IPS-20b (cell line): ENCODE data around the gene METTL23.
"Not testable (repeated sequence)": the region's sequence is repeated elsewhere in the genome, so short reads cannot be mapped to it uniquely, and the experiment has no call there.

Experiments used
- H3K27ac ChIP-seq: one replicate; pipeline ENCODE4 v1.5.1; 2013; ENCODE audit warnings: low read length
- H3K27me3 ChIP-seq: 2 replicates; pipeline ENCODE4 v1.6.1; 2013; ENCODE audit warnings: mild to moderate bottlenecking, low read length, inconsistent platforms; ENCODE audit not compliant: insufficient read depth
- H3K36me3 ChIP-seq: 2 replicates; pipeline ENCODE4 v1.6.1; 2013; ENCODE audit warnings: low read depth, mild to moderate bottlenecking, inconsistent platforms, low read length, moderate library complexity; ENCODE audit not compliant: insufficient read depth
- H3K4me1 ChIP-seq: 2 replicates; pipeline ENCODE4 v1.6.1; 2013; ENCODE audit warnings: mild to moderate bottlenecking, control low read depth, inconsistent platforms, low read length, moderate library complexity; ENCODE audit not compliant: insufficient read depth
- H3K4me3 ChIP-seq: 2 replicates; pipeline ENCODE4 v1.5.1; 2013; ENCODE audit warnings: mild to moderate bottlenecking, low read length, inconsistent platforms
- H3K9ac ChIP-seq: 2 replicates; pipeline ENCODE4 v1.6.1; 2013; ENCODE audit warnings: low read depth, mild to moderate bottlenecking, inconsistent platforms, low read length, moderate library complexity
- H3K9me3 ChIP-seq: 2 replicates; pipeline ENCODE4 v1.6.1; 2013; ENCODE audit warnings: mild to moderate bottlenecking, low read depth, low read length, inconsistent platforms; ENCODE audit not compliant: insufficient read depth

METTL23 gene

DNA sequence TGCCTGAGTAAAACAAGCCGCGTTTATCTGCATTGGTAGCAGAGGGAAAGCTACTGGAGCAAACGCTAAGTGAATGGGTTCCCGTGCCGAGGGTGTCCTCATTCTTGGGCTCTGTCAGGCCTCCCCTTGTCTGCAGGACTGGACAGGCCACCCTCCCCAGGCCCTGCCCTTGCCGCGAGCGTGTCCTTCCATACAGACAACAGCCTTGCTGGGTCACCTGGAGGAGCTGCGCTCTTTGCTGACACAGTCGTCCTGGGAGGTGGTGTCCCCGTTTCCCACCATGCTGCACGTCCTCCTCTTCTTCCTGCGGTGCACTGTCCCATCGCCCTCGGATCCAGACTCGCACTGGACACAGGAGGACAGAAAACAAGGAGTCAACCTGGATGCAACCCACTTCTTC, 8.1 kb upstream of the METTL23 start:
- H3K4me1 ChIP-seq, result no peaks in the 10 kb centered on the region
- H3K4me3 ChIP-seq, result no peak overlapping the region
- no peaks in the 10 kb centered on the region for H3K27me3 ChIP-seq
- no peaks in the 10 kb centered on the region for H3K9me3 ChIP-seq
- H3K27ac ChIP-seq, result no peak overlapping the region
- peaks cover 79% of the 10 kb centered on the region for H3K36me3 ChIP-seq
- no peak overlapping the region for H3K9ac ChIP-seq

DNA sequence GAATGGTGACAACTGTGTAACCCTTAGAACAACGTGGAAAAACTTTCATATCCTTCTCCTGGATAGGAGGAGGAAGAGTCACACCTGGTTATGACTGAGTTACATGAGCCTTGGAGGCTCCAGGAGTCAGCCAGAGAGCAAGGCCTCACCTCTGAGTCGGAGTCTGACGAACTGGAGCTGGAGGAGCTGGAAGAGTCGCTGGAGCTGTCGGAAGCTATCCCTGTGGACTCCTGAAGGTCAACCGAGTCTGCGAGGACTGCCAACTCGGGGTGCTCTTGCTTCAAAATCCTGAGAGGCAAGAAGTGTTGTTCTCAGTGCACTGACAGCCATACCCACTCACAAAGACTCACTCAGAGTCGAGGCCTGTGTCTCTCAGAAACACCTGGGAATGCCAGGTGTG, 6.4 kb upstream of the METTL23 start:
- H3K36me3 ChIP-seq, result peaks cover 87% of the 10 kb centered on the region
- H3K4me1 ChIP-seq, result no peaks in the 10 kb centered on the region
- no peak overlapping the region for H3K4me3 ChIP-seq

DNA sequence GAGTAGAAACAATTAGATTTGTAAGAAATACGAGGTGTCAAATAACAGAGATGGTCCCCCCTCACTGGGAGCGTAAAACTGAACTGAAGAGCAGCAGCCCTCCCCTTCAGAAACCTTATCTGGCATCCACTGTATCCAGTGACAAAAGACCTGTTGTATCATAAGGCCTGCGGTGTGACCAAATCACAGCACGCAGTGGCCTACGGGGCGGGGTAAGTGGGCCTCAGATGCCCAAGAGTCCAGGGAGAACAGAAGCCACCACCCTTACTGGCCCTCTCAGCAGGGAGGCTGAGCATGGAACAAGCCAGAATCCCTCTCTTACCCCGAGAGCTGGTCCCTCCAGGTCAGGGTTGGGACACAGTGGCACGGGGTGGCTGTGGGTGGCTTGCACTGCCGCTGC, 5.7 kb upstream of the METTL23 start:
- no peak overlapping the region for H3K27ac ChIP-seq
- H3K9me3 ChIP-seq, result no peaks in the 10 kb centered on the region
- H3K9ac ChIP-seq, result no peak overlapping the region
- H3K4me3 ChIP-seq, result no peak overlapping the region
- H3K27me3 ChIP-seq, result no peaks in the 10 kb centered on the region
- no peaks in the 10 kb centered on the region for H3K4me1 ChIP-seq
- peaks cover 83% of the 10 kb centered on the region for H3K36me3 ChIP-seq

More for the DNA sequence above, 6.4 kb upstream of the METTL23 start:
- Histone ChIP-seq H3K9ac (no peak overlapping the region), H3K27me3 (no peaks in the 10 kb centered on the region), H3K27ac (no peak overlapping the region), H3K9me3 (no peaks in the 10 kb centered on the region)

DNA sequence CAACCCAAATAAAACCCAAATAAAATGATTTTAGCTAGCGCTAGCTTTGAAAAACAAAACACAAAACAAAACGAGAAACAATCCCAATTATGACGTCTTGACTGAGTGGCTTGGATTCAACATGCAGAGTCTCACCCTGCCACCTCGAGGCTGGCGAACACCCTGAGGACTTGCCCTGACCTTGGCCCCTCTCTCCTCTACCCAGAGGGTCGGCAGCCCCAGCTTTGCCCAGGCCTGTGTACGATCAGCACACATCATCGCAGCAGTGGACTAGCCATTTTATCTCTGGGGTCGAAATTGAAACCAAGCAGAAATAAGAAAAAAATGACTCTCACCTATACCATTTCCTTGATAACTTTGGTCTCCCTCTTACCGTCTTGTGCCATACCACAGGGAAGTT, 5.2 kb upstream of the METTL23 start:
- Histone ChIP-seq H3K9me3 (no peaks in the 10 kb centered on the region), H3K27me3 (no peaks in the 10 kb centered on the region), H3K27ac (no peak overlapping the region), H3K4me1 (no peaks in the 10 kb centered on the region), H3K36me3 (peaks cover 77% of the 10 kb centered on the region), H3K4me3 (no peak overlapping the region), H3K9ac (no peak overlapping the region)

DNA sequence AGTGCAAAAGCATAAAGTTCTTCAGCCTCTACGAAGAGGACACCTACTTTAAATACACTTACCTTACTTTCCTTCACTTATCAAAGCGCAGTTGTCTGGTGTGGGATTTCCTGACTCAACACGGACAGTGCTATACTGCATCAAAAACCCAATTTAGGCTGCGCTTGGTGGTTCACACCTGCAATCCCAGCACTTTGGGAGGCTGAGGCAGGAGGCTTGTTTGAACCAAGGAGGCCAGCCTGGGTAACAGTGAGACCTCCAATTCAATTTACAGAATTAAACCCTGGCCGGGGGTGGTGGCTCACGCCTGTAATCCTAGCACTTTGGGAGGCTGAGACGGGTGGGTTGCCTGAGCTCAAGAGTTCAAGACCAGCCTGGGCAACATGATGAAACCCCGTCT, 4.4 kb upstream of the METTL23 start:
- peaks cover 69% of the 10 kb centered on the region for H3K36me3 ChIP-seq
- H3K4me3 ChIP-seq, result no peak overlapping the region
- no peak overlapping the region for H3K9ac ChIP-seq
- no peaks in the 10 kb centered on the region for H3K27me3 ChIP-seq
- no peaks in the 10 kb centered on the region for H3K9me3 ChIP-seq
- H3K4me1 ChIP-seq, result no peaks in the 10 kb centered on the region
- H3K27ac ChIP-seq, result no peak overlapping the region

DNA sequence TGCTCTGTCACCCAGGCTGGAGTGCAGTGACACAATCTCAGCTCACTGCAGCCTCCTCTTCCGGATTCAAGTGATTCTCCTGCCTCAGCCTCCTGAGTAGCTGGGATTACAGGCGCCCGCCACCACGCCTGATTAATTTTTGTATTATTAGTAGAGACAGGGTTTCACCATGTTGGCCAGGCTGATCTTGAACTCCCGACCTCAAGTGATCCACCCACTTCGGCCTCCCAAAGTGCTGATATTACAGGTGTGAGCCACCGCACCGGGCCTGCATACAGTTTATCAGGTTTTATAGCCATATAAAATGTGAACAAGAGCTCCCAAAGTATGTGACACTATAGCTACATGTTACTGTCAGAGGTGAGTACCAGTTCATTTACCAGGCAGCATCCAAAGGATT, 3.7 kb upstream of the METTL23 start:
- H3K9me3 ChIP-seq, H3K9ac ChIP-seq, H3K27me3 ChIP-seq, H3K27ac ChIP-seq, H3K4me1 ChIP-seq, H3K4me3 ChIP-seq: not testable (repeated sequence)
- peaks cover 66% of the 10 kb centered on the region for H3K36me3 ChIP-seq

DNA sequence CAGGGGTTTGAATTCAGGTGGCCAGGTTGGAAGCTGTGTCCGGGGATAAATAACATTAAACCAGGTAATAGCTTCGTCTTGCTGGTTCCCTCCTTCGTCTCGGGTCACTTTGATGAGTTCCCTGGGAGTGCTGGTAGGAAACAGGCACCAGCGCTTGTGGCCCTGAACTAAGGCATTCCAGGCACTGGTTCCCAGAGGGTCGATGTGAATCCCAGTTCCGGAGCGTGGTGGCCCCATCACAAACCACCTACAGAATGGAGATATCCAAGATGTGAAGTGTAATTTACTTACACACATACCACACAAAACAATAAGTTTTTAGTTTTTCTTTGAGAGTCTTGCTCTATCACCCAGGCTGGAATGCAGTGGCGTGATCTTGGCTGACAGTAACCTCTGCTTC, 2.8 kb upstream of the METTL23 start:
- H3K36me3 ChIP-seq, result peaks cover 57% of the 10 kb centered on the region
- no peak overlapping the region for H3K4me3 ChIP-seq
- no peaks in the 10 kb centered on the region; the same call in 1 of the 2 replicates for H3K4me1 ChIP-seq
- no peak overlapping the region for H3K9ac ChIP-seq
- no peaks in the 10 kb centered on the region for H3K9me3 ChIP-seq
- no peak overlapping the region for H3K27ac ChIP-seq
- H3K27me3 ChIP-seq, result no peaks in the 10 kb centered on the region

DNA sequence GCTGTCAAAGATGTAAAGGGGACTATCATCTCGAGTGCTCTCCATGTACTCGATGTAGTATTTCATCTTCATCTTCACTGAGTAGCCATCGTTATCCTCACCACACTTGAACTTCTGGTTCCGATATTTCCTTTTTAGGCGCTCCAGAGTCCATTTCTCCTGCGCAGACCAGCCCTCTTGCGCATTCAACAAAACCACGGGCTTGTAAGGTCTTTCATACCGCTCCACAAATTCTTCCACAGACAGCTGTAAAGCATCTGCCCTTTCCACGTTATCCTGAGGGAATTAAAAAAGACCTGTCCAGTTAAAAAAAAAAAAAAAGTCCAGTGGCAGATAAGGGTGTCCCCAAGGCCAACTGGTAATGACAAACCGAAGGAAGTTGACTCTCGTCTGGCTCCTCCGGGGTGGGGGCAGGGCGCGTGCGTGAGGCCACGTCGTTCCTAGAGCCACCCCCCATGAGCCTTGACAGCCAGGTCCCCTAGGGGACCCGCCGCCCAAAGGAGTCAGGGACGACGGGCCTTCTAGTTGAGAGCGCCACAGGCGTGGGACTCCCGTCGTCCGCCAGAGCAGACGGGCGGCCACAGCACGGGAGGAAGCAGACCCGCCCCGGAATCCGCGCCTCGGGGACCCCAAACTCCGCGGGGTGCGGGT, 934 bp upstream of the METTL23 start:
- H3K27ac ChIP-seq, result no peak overlapping the region
- H3K36me3 ChIP-seq, result peaks cover 49% of the 10 kb centered on the region
- no peaks in the 10 kb centered on the region for H3K27me3 ChIP-seq
- peak overlapping the region; percentile 70; the same call in 1 of the 2 replicates for H3K9ac ChIP-seq
- H3K9me3 ChIP-seq, result no peaks in the 10 kb centered on the region
- H3K4me1 ChIP-seq, result no peaks in the 10 kb centered on the region; the same call in 1 of the 2 replicates
- H3K4me3 ChIP-seq, result peak overlapping the region; percentile 63

DNA sequence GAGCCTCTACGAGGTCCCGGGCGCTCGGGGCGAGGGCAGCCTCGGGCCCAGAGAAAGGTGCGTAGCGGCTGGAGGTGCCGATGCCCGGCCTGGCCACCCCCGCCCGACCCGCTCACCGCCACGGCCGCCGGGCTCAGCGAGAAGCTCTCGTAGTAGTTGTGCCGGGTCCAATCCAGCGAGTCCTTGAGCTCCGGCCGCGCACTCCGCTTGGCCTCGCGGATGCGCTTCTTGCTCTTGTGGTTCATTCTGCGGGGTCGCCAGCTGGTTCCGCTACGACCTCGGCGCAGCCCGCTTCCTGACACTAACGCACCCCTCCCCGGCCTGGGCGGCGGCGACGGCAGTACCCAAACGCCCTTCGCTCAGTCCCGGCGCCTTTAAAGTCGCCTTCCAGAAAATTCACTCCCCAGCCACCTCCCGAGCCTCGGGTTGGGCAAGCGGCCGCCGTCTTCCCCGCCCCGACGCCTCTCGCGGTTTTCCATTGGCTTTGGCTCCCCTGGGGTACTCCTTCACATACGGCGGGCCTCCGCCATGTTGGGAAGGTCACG, 336 bp upstream of the METTL23 start, which contains the start of gene JMJD6:
Gene JMJD6, minus strand, starts transcription at position 376 of the 545 bp plus-strand sequence. Its CDS starts 131 bp downstream, at position 245.
- Histone ChIP-seq H3K4me3 (peak within 1 kb of the TSS; percentile 85), H3K27ac (peak within 1 kb of the TSS; percentile 89), H3K36me3 (peaks cover 46% of the 10 kb centered on the region), H3K9ac (peak within 1 kb of the TSS; percentile 95), H3K9me3 (no peaks in the 10 kb centered on the region), H3K4me1 (no peaks in the 10 kb centered on the region; the same call in 1 of the 2 replicates), H3K27me3 (no peaks in the 10 kb centered on the region)

DNA sequence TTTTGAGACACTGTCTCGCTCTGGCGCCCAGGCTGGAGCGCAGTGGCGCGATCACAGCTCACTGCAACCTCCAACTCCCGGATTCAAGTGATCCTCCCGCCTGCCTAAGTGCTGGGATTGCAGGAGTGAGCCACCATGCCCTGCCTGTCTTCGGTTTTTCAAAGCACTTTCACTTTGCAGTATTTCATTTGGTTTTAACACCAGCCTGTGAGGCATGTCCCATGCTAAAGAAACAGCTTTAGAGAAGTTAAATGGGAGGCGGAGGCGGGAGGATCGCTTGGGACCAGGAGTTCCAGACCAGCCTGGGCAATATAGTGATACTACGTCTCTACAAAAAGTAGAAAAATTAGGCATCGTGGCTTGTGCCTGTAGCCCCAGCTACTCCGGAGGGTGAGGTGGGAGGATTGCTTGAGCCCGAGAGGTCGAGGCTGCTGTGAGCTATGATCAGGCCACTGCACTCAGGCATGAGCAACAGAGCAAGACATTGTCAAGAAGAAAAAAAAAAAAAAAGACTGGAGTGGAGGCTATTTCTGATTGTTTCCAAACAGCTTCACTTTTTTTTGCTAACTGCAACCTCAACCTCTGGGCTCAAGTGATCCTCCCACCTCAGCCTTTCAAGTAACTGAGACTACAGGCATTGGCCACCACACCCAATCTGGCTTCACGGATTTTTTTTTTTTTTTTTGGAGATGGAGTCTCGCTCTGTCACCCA, 1.3 kb downstream of the METTL23 start:
- H3K27me3 ChIP-seq, result no peaks in the 10 kb centered on the region
- H3K9me3 ChIP-seq, result no peaks in the 10 kb centered on the region
- H3K9ac ChIP-seq, result peak overlapping the region; percentile 95; the same call in 1 of the 2 replicates
- H3K27ac ChIP-seq, result no peak overlapping the region
- no peaks in the 10 kb centered on the region; the same call in 1 of the 2 replicates for H3K4me1 ChIP-seq
- H3K4me3 ChIP-seq, result peak overlapping the region; percentile 85
- peaks cover 49% of the 10 kb centered on the region for H3K36me3 ChIP-seq

DNA sequence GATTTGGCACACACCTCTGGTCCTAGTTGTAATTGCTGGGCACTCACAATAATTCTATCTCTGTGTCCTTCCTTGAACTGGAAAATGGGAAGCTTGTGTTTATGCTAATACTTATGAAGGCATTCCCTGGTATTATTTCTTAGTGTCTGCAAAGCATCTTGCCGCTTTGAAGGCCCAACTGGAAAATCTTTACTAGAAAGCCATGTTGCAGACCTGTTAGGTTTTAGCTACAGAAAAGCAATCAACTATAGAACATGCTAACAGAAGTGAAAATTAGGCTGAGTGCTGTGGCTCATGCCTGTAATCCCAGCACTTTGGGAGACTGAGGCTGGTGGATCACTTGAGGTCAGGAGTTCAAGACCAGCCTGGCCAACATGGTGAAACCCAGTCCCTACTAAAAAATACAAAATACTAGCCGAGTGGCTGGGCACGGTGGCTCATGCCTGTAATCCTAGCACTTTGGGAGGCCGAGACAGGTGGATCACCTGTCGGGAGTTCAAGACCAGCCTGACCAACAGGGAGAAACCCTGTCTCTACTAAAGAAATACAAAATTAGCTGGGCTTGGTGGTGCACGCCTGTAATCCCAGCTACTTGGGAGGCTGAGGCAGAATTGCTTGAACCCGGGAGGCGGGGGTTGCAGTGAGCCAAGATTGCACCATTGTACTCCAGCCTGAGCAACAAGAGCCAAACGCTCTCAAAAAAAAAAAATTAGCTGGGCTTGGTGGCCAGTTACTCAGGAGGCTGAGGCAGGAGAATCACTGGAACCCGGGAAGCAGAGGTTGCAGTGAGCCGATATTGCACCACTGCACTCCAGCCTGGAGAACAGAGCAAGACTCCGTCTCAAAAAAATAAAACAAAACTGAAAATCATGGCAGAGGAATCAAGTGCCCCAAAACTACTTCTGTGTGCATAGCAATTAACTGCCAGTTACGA, 5.4 kb downstream of the METTL23 start:
- not testable (repeated sequence) for H3K4me3 ChIP-seq, H3K27ac ChIP-seq, H3K4me1 ChIP-seq, H3K9ac ChIP-seq, H3K27me3 ChIP-seq, H3K9me3 ChIP-seq
- peaks cover 63% of the 10 kb centered on the region for H3K36me3 ChIP-seq
